ENCODE results near the gene SPACA6.

GRCh38 chr19:51737924-51738323, 44.8 kb downstream of the SPACA6 start:
- TF ChIP-seq DPF2 (IDR thresholded peaks at IDR 0.05) (no peak), UBTF (IDR thresholded peaks at IDR 0.05; ENCODE audit: borderline replicate concordance in 1 of 2, low read depth in 2 of 2, low read length in 2 of 2) (no peak), RBBP5 (IDR thresholded peaks at IDR 0.05; ENCODE audit: borderline replicate concordance, insufficient read depth, low read length, poor library complexity, severe bottlenecking) (no peak), ZNF639 (CRISPR knock-in tag; conservative IDR thresholded peaks at IDR 0.05 in 1 of 2, IDR thresholded peaks at IDR 0.05 in 1 of 2) (no peak), ZBTB11 (CRISPR knock-in tag; IDR thresholded peaks at IDR 0.05) (no peak), REST (IDR thresholded peaks at IDR 0.05; ENCODE audit: borderline replicate concordance) (no peak), REST (CRISPR knock-in tag; IDR thresholded peaks at IDR 0.05; ENCODE audit: low read depth) (no peak), STAG1 (CRISPR knock-in tag; IDR thresholded peaks at IDR 0.05; ENCODE audit: borderline replicate concordance) (no peak), CHD2 (IDR thresholded peaks at IDR 0.05; ENCODE audit: low read depth, low read length) (no peak), ARID4B (CRISPR knock-in tag; IDR thresholded peaks at IDR 0.05) (no peak), ZNF511 (CRISPR knock-in tag; IDR thresholded peaks at IDR 0.05) (no peak), SIN3A (IDR thresholded peaks at IDR 0.05; ENCODE audit: borderline replicate concordance in 2 of 2, control insufficient read depth in 1 of 2, low read depth in 2 of 2, low read length in 2 of 2) (no peak), NBN (IDR thresholded peaks at IDR 0.05; ENCODE audit: low read depth) (no peak), NR2C1 (IDR thresholded peaks at IDR 0.05) (no peak), NR2C1 (tag; IDR thresholded peaks at IDR 0.05) (no peak)
